ENCODE data around the gene MOB3A.

Gene MOB3A

DNA sequence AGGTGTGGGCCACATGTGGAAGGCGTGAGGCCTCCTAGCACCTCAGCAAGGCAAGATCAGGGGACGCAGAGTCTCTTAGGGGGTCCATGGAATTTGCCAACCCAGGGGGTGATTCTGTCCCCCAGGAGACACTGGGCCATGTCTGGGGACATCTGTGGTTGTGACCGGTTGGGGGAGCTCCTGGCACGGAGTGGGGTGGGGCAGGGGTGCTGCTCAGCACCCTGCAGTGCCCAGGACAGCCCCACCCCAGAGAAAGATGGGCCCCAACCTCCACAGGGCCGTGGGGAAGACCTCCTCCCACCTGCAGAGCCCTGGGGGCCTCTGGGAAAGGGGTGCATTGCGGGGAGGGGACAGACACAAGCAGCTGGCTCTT lies 49.1 kb downstream of the MOB3A start:
- Histone ChIP-seq H3K36me3 (ENCODE audit: insufficient read depth, insufficient read length, low read length) (peaks cover 63% of the 10 kb centered on the region), H3K9ac (ENCODE audit: insufficient read length, low read depth) (no peak overlapping the region), H3K9me3 (ENCODE audit: insufficient read depth, low read length) (no peaks in the 10 kb centered on the region), H3K4me3 (ENCODE audit: insufficient read length, low read depth) (no peak overlapping the region), H3K4me1 (ENCODE audit: insufficient read depth, insufficient read length) (peaks cover 42% of the 10 kb centered on the region), H3K27me3 (ENCODE audit: insufficient read depth, insufficient read length) (no peaks in the 10 kb centered on the region)
- DNase-seq (ENCODE audit: low read depth, low spot score): no peak
- TF ChIP-seq SUZ12 (IDR thresholded peaks at IDR 0.05; ENCODE audit: extremely low read depth, insufficient read depth, insufficient read length) (no peak), ZNF274 (IDR thresholded peaks at IDR 0.05; ENCODE audit: low read depth, low read length) (no peak), YY1 (IDR thresholded peaks at IDR 0.05; ENCODE audit: insufficient read depth, insufficient read length) (no peak)

DNA sequence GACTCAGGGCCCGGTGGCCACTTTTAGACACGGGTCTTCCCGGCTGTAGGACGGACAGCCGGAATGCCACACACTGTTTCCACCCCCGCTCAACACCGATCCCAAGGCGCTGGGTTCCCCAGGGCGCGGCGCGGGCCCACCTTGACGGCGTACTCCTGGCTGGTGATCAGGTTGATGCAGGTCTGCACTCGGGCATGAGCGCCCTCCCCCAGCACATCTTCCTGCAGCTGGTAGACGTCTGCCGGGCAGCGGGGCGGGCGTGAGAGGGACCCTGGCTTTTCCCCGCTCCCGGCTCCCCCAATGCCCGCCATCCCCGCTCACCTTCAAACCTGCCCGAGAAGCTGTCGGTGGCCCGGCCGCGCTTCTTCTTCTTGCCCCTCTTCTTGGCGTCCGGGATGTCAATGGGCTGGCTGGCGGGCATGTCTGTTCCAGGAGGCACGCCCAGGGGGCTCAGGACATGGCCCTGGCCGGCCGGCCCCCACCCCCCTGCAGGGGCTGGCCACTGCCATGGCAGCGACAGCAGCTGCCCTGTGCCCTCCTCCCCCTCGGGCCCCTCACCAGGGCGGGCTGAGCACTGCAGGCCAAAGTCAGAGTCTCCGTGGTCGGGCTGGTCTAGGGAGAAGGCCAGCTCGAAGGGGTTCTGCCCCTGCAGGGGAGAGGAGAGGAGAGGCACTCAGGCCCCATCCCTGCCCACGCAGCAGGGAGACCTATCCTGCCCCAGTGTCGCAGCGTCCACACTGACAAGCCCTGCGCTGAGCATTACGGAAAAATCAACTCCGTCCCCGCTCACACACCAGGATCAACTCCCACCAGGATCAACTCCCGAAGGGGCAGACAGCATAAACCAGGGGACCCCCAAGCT lies 49.8 kb downstream of the MOB3A start:
- H3K4me3 ChIP-seq (ENCODE audit: insufficient read length, low read depth): no peak overlapping the region
- H3K36me3 ChIP-seq (ENCODE audit: insufficient read depth, insufficient read length, low read length): peaks cover 69% of the 10 kb centered on the region
- no peaks in the 10 kb centered on the region for H3K27me3 ChIP-seq (ENCODE audit: insufficient read depth, insufficient read length)
- H3K9ac ChIP-seq (ENCODE audit: insufficient read length, low read depth): no peak overlapping the region
- H3K4me1 ChIP-seq (ENCODE audit: insufficient read depth, insufficient read length): peaks cover 41% of the 10 kb centered on the region
- no peak for TF ChIP-seq ZNF274 (IDR thresholded peaks at IDR 0.05; ENCODE audit: low read depth, low read length)
- TF ChIP-seq SUZ12 (IDR thresholded peaks at IDR 0.05; ENCODE audit: extremely low read depth, insufficient read depth, insufficient read length): no peak
- no peak for TF ChIP-seq YY1 (IDR thresholded peaks at IDR 0.05; ENCODE audit: insufficient read depth, insufficient read length)
- no peaks in the 10 kb centered on the region for H3K9me3 ChIP-seq (ENCODE audit: insufficient read depth, low read length)
- DNase-seq (ENCODE audit: low read depth, low spot score): no peak

DNA sequence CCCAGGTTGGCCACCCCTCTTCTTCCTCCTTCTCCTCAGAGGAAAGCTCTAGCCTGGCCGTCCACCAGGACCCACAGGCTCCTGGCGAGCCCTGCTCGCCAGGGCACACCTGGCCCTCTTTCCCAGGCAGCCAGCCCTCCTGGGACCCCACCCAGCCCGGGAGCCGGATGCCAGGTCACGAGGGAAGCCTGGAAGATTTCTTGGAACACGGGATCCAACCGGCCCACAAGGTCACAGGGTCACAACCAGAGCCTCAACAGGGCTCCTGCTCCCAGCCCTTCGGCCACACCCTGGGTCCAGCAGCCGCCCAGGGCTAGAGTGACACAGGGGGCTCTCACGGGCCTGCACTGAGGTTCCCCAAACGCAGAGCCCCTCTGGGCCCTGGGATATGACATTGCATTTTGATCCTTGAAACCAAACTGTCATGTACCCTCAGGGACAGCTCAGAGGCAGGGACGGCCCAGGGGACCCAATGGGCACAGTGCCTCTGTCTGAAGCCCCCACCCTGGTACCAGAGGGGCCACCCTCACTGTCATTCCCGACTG lies 50.6 kb downstream of the MOB3A start:
- Histone ChIP-seq H3K27me3 (ENCODE audit: insufficient read depth, insufficient read length) (no peaks in the 10 kb centered on the region), H3K9me3 (ENCODE audit: insufficient read depth, low read length) (no peaks in the 10 kb centered on the region), H3K4me1 (ENCODE audit: insufficient read depth, insufficient read length) (peaks cover 48% of the 10 kb centered on the region), H3K4me3 (ENCODE audit: insufficient read length, low read depth) (no peak overlapping the region), H3K36me3 (ENCODE audit: insufficient read depth, insufficient read length, low read length) (peaks cover 76% of the 10 kb centered on the region), H3K9ac (ENCODE audit: insufficient read length, low read depth) (peak overlapping the region; percentile 12)
- no peak for TF ChIP-seq YY1 (IDR thresholded peaks at IDR 0.05; ENCODE audit: insufficient read depth, insufficient read length)
- TF ChIP-seq ZNF274 (IDR thresholded peaks at IDR 0.05; ENCODE audit: low read depth, low read length): no peak
- TF ChIP-seq SUZ12 (IDR thresholded peaks at IDR 0.05; ENCODE audit: extremely low read depth, insufficient read depth, insufficient read length): no peak
- no peak for DNase-seq (ENCODE audit: low read depth, low spot score)

DNA sequence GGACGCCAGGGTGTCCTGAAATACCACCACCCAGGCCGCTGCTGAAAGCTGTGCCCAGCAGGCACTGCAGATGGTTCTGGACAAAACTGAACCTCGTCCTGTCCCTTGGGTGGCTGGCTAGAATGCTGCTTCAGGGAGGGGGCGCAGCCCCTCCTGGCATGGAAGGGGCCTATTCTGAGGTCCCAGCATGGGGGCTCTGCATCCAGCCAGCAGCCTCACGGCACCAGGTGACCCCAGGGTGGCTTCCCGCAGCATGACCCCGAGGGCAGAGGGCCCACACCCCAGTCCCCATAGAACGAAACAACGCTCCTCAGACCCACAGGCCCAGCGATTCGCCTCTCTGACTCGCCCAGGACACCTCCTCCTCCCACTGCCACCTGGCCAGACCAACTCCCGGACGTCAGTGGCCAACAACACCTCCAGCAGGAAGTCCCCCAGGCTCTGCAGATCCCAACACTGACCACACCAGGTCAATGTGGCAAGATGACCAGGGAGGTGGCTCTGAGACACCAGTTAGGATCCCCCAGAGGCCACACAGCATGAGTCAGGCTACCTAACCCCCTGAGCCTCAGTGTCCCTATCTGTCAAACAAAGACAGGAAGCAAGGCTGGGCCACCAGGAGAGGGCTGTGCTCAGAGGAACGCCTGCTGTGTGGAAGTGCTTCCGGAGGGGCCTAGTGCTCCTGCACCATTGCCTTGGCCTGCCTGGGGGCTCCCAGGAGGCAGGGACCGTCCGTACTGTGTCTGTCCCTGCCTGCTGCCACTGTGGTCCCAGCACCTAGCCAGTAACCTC lies 51.2 kb downstream of the MOB3A start:
- H3K4me1 ChIP-seq (ENCODE audit: insufficient read depth, insufficient read length): peaks cover 54% of the 10 kb centered on the region
- peaks cover 83% of the 10 kb centered on the region for H3K36me3 ChIP-seq (ENCODE audit: insufficient read depth, insufficient read length, low read length)
- H3K4me3 ChIP-seq (ENCODE audit: insufficient read length, low read depth): no peak overlapping the region
- H3K9ac ChIP-seq (ENCODE audit: insufficient read length, low read depth): peak overlapping the region; percentile 12
- no peaks in the 10 kb centered on the region for H3K27me3 ChIP-seq (ENCODE audit: insufficient read depth, insufficient read length)
- no peaks in the 10 kb centered on the region for H3K9me3 ChIP-seq (ENCODE audit: insufficient read depth, low read length)
- no peak for DNase-seq (ENCODE audit: low read depth, low spot score)
- TF ChIP-seq SUZ12 (IDR thresholded peaks at IDR 0.05; ENCODE audit: extremely low read depth, insufficient read depth, insufficient read length) (no peak), ZNF274 (IDR thresholded peaks at IDR 0.05; ENCODE audit: low read depth, low read length) (no peak), YY1 (IDR thresholded peaks at IDR 0.05; ENCODE audit: insufficient read depth, insufficient read length) (no peak)

DNA sequence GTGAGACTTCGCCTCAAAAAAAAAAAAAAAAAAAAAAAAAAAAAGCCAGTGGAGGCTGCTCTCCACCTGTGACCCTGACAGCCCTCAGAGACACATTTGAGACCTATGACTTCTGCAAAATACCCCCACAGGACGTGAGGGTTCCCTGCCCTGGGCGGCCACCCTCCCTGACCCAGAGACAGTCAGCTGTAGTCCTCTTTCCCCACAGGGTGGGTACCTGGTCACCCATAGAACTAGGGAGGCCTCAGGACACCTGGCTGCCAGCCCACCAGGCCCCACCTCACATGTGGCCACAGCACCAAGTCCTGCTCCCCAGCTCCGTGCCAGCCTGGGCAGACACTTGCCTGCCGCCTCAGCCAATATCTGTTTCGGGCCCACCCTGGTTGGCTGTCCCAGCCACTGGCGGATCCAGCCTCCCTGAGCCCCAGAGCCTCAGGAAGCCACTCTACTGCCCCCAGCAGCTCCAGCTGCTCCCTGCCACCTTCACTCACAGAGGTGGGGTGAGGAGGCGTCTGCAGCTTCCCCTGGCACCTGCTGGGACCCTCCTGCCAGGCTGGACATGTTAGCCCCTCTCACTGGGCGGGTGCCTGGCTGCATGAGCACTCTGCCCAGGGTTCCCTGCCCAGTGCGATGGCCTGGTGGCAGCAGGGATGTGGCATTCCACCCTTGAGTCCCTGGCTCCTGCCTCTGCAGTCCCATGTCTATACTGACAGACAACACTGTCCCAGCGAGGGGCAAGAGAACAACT lies 52.0 kb downstream of the MOB3A start:
- Histone ChIP-seq H3K9me3 (ENCODE audit: insufficient read depth, low read length) (no peaks in the 10 kb centered on the region), H3K9ac (ENCODE audit: insufficient read length, low read depth) (no peak overlapping the region), H3K4me1 (ENCODE audit: insufficient read depth, insufficient read length) (peaks cover 52% of the 10 kb centered on the region), H3K36me3 (ENCODE audit: insufficient read depth, insufficient read length, low read length) (peaks cover 86% of the 10 kb centered on the region), H3K27me3 (ENCODE audit: insufficient read depth, insufficient read length) (no peaks in the 10 kb centered on the region), H3K4me3 (ENCODE audit: insufficient read length, low read depth) (no peak overlapping the region)
- DNase-seq (ENCODE audit: low read depth, low spot score): no peak
- TF ChIP-seq YY1 (IDR thresholded peaks at IDR 0.05; ENCODE audit: insufficient read depth, insufficient read length) (no peak), ZNF274 (IDR thresholded peaks at IDR 0.05; ENCODE audit: low read depth, low read length) (no peak), SUZ12 (IDR thresholded peaks at IDR 0.05; ENCODE audit: extremely low read depth, insufficient read depth, insufficient read length) (no peak)

DNA sequence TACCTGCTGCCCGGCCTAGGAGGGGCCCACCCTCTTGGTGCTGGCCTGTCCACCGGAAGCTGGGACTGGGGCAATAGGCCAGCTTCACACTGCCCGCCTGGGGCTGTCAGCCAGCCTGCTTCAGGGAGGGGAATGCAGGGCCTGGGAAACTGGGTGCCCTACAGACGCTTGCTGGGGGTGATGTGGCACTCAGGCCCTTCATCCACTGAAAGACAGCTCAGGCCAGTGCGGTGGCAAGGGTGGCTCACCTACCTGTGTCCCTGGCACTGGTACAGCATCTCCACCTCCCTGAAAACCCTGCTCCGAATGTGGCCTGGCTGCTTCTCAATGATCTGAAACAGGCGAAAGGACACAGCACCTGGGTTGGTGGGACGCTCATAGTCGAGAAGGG lies 52.9 kb downstream of the MOB3A start:
- H3K4me1 ChIP-seq (ENCODE audit: insufficient read depth, insufficient read length): peaks cover 52% of the 10 kb centered on the region
- H3K9me3 ChIP-seq (ENCODE audit: insufficient read depth, low read length): no peaks in the 10 kb centered on the region
- H3K9ac ChIP-seq (ENCODE audit: insufficient read length, low read depth): no peak overlapping the region
- H3K4me3 ChIP-seq (ENCODE audit: insufficient read length, low read depth): no peak overlapping the region
- no peak for DNase-seq (ENCODE audit: low read depth, low spot score)
- TF ChIP-seq ZNF274 (IDR thresholded peaks at IDR 0.05; ENCODE audit: low read depth, low read length): no peak
- peaks cover 86% of the 10 kb centered on the region for H3K36me3 ChIP-seq (ENCODE audit: insufficient read depth, insufficient read length, low read length)
- H3K27me3 ChIP-seq (ENCODE audit: insufficient read depth, insufficient read length): no peaks in the 10 kb centered on the region
